Caco-2 (cell line): ENCODE results near the gene LRRTM2. TPM values are rescaled to one million over a fixed set of nuclear protein-coding genes. Genes with fewer than 3 reads are reported as not detected.

Experiments used
- BruUV-seq: library from RNA; stranded (reverse); fragments of 400-500 nt; replicated peaks from 2 replicates; lab custom pipeline; 2021; lab: Mats Ljungman, UMichigan
- CTCF ChIA-PET: fragments of 300-600 bp; sonication (Branson Sonifier 250); formaldehyde crosslinking; loops from one replicate; lab custom pipeline; 2022; ENCODE audit warnings: antibody characterized with exemption; lab: Charles Lee
- POLR2A ChIA-PET: fragments of 300-600 bp; sonication (Branson Sonifier 250); formaldehyde crosslinking; loops from one replicate; lab custom pipeline; 2022; ENCODE audit warnings: antibody characterized with exemption; lab: Charles Lee
- DNase-seq, 2 experiments: peaks; one replicate each; pipeline versions ENCODE4 v3.0.0 to v3.0.0-alpha.2; 2020 to 2022
- H3K27me3 ChIP-seq: replicated peaks from 2 replicates; pipeline ENCODE4 v1.6.0; 2011; ENCODE audit warnings: low read length; ENCODE audit not compliant: control insufficient read depth, insufficient read depth
- H3K36me3 ChIP-seq: 2 replicates; pipeline ENCODE4 v1.5.1; 2011; ENCODE audit warnings: low read length; ENCODE audit not compliant: control insufficient read depth, insufficient read depth
- H3K4me1 ChIP-seq: fragments of 250-450 bp; sonication (Bioruptor Pico); 2 replicates; pipeline ENCODE4 v1.5.1; 2020; ENCODE audit warnings: mild to moderate bottlenecking
- H3K4me3 ChIP-seq: 2 replicates; pipeline ENCODE4 v1.5.1; 2011; ENCODE audit warnings: low read depth, mild to moderate bottlenecking, control low read depth, low read length
- H3K9me3 ChIP-seq: fragments of 250-450 bp; sonication (Bioruptor Pico); 2 replicates; pipeline ENCODE4 v1.5.1; 2020; ENCODE audit warnings: mild to moderate bottlenecking, moderate library complexity
- H3K27ac Mint-ChIP-seq: one replicate; pipeline ENCODE4 v1.8.0; 2022; ENCODE audit warnings: mixed read lengths; ENCODE audit not compliant: unreplicated experiment
- H3K27me3 Mint-ChIP-seq: one replicate; pipeline ENCODE4 v1.8.0; 2022; ENCODE audit warnings: mixed read lengths; ENCODE audit not compliant: insufficient read depth, unreplicated experiment
- H3K36me3 Mint-ChIP-seq: one replicate; pipeline ENCODE4 v1.8.0; 2022; ENCODE audit warnings: mild to moderate bottlenecking, mixed read lengths; ENCODE audit not compliant: insufficient read depth, unreplicated experiment
- H3K4me1 Mint-ChIP-seq: one replicate; pipeline ENCODE4 v1.8.0; 2022; ENCODE audit warnings: low read depth, mixed read lengths; ENCODE audit not compliant: unreplicated experiment
- H3K4me3 Mint-ChIP-seq: one replicate; pipeline ENCODE4 v1.8.0; 2022; ENCODE audit warnings: mild to moderate bottlenecking, moderate library complexity, mixed read lengths; ENCODE audit not compliant: unreplicated experiment
- H3K9me3 Mint-ChIP-seq: one replicate; pipeline ENCODE4 v1.8.0; 2022; ENCODE audit warnings: mixed read lengths; ENCODE audit not compliant: unreplicated experiment
- CTCF ChIP-seq, 2 experiments: fragments of 200-600 bp in 1 of 2; IDR thresholded peaks; 1 replicate in 1 of 2; 2 replicates in 1 of 2; pipeline versions ENCODE4 v1.5.1 to v1.8.0; 2011 to 2022; ENCODE audit warnings: antibody characterized with exemption in 1 of 2, control low read depth in 1 of 2, inconsistent platforms in 1 of 2, low read depth in 1 of 2, low read length in 1 of 2, mild to moderate bottlenecking in 1 of 2, moderate library complexity in 1 of 2; ENCODE audit not compliant: insufficient read depth in 1 of 2, severe bottlenecking in 1 of 2, unreplicated experiment in 1 of 2
- intact Hi-C: fragments of 100-400 bp; cut with micrococcal nuclease; formaldehyde crosslinking; loops from one replicate; pipeline ENCODE4 v1.10.0; 2022; ENCODE audit not compliant: unreplicated experiment
- total RNA-seq: library from RNA; stranded (reverse); gene quantifications from 2 replicates; pipeline ENCODE4 v1.2.3, GENCODE V29; 2022

The LRRTM2 gene
- total RNA-seq, 1 experiment from 2014 or later: not detected

GRCh38 chr5:138890644-138891043 is 15.5 kb upstream of the LRRTM2 start:
- no peak overlapping the region for H3K27ac Mint-ChIP-seq
- H3K4me1 Mint-ChIP-seq: peaks cover 8% of the 10 kb centered on the region
- Histone ChIP-seq H3K4me3 (no peak overlapping the region), H3K4me1 (no peaks in the 10 kb centered on the region), H3K36me3 (peaks cover 13% of the 10 kb centered on the region), H3K27me3 (no peaks in the 10 kb centered on the region), H3K9me3 (peaks cover 5% of the 10 kb centered on the region; the same call in 1 of the 2 replicates)
- H3K27me3 Mint-ChIP-seq: no peaks in the 10 kb centered on the region
- BruUV-seq: no TSS peak
- ChIA-PET CTCF (interaction anchor here (0.6 kb wide), 1 partner anchor 245 kb away, joined by 4 read pairs; no protein-coding TSS in a partner anchor), POLR2A (no interaction called here)
- intact Hi-C loops: no loop called here
- H3K36me3 Mint-ChIP-seq: peaks cover 78% of the 10 kb centered on the region
- DNase-seq: no peak
- no peak overlapping the region for H3K4me3 Mint-ChIP-seq
- no peak for TF ChIP-seq CTCF (IDR thresholded peaks at IDR 0.05; ENCODE audit: insufficient read depth in 1 of 2, low read depth in 1 of 2, low read length in 1 of 2, severe bottlenecking in 1 of 2, unreplicated experiment in 1 of 2)
- no peaks in the 10 kb centered on the region for H3K9me3 Mint-ChIP-seq

- Histone ChIP-seq H3K4me3 (no peak overlapping the region), H3K9me3 (peaks cover 5% of the 10 kb centered on the region; the same call in 1 of the 2 replicates), H3K4me1 (peaks cover under 1% of the 10 kb centered on the region; the same call in 1 of the 2 replicates), H3K36me3 (peaks cover 13% of the 10 kb centered on the region), H3K27me3 (no peaks in the 10 kb centered on the region)
- Mint-ChIP-seq H3K36me3 (peaks cover 74% of the 10 kb centered on the region), H3K27me3 (no peaks in the 10 kb centered on the region), H3K4me3 (no peak overlapping the region), H3K9me3 (no peaks in the 10 kb centered on the region), H3K27ac (no peak overlapping the region), H3K4me1 (peaks cover 6% of the 10 kb centered on the region)
- DNase-seq: no peak
- TF ChIP-seq CTCF (IDR thresholded peaks at IDR 0.05; ENCODE audit: insufficient read depth in 1 of 2, low read depth in 1 of 2, low read length in 1 of 2, severe bottlenecking in 1 of 2, unreplicated experiment in 1 of 2): no peak
- intact Hi-C loops: no loop called here
- POLR2A ChIA-PET: no interaction called here
- CTCF ChIA-PET: interaction anchor here (0.6 kb wide), 1 partner anchor 245 kb away, joined by 4 read pairs; no protein-coding TSS in a partner anchor
- BruUV-seq: no TSS peak
These were observed 14.9 kb upstream of the LRRTM2 start for GRCh38 chr5:138889994-138890393.

GRCh38 chr5:138884554-138884953 is 9.4 kb upstream of the LRRTM2 start:
- Mint-ChIP-seq H3K36me3 (peaks cover 62% of the 10 kb centered on the region), H3K27me3 (no peaks in the 10 kb centered on the region), H3K4me1 (peaks cover 9% of the 10 kb centered on the region), H3K9me3 (peaks cover 18% of the 10 kb centered on the region), H3K4me3 (no peak overlapping the region), H3K27ac (no peak overlapping the region)
- no TSS peak for BruUV-seq
- POLR2A ChIA-PET: no interaction called here
- Histone ChIP-seq H3K27me3 (no peaks in the 10 kb centered on the region), H3K9me3 (peaks cover 12% of the 10 kb centered on the region), H3K36me3 (peaks cover 10% of the 10 kb centered on the region), H3K4me1 (peaks cover 9% of the 10 kb centered on the region), H3K4me3 (no peak overlapping the region)
- TF ChIP-seq CTCF (IDR thresholded peaks at IDR 0.05; ENCODE audit: insufficient read depth in 1 of 2, low read depth in 1 of 2, low read length in 1 of 2, severe bottlenecking in 1 of 2, unreplicated experiment in 1 of 2): no peak
- DNase-seq: no peak
- CTCF ChIA-PET: no interaction called here
- intact Hi-C loops: no loop called here
